GM18511 (cell line): ENCODE data around the gene MYL4.
"Not testable (repeated sequence)": the region's sequence is repeated elsewhere in the genome, so short reads cannot be mapped to it uniquely, and the experiment has no call there.

Experiments
- ATAC-seq: cut with Tn5 transposase; IDR thresholded peaks from one replicate; pipeline ENCODE4 v1.9.1; 2021; ENCODE audit warnings: mild to moderate bottlenecking, moderate library complexity; ENCODE audit not compliant: unreplicated experiment

Gene MYL4

DNA sequence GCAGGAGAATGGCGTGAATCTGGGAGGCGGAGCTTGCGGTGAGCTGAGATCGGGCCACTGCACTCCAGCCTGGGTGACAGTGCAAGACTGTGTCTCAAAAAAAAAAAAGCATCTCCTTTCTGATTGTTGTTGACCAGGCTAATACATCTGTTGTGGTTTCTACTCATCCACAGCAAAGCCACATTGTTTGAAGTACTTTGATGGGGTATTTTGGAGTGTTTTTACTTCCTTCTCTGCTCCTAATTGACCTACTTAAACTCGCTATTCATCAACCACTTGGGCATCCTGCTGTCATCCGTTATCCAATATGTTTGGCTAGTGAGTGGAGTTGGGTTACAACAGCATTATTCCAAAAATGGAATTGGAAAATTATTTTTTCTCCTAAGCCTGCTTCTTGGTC, 16.6 kb upstream of the MYL4 start:
- no peak for ATAC-seq

DNA sequence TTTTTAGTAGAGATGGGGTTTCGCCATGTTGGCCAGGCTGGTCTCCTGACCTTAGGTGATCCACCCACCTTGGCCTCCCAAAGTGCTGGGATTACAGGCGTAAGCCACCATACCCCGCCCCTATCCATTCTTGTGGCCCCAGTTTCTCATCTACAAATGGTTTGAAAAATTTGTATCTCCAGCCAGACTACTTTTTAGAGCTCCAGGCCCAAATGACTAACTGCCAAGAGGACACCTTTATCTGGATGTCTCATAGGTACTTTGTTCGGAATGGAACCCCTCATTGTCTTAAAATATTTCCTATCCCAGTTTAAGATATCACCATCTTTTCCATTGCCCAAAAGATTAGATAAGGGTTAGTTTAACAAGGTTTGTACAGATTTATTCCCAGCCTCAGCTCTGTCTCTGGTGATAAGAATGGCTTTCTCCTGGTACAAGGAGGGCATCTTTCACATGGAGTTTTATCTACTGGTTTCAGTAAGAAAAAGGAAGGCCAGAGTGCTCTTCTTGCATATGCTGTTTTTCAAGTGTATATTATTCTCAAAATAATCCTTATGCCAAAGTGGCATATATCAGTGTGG, 15.1 kb upstream of the MYL4 start:
- ATAC-seq: no peak

DNA sequence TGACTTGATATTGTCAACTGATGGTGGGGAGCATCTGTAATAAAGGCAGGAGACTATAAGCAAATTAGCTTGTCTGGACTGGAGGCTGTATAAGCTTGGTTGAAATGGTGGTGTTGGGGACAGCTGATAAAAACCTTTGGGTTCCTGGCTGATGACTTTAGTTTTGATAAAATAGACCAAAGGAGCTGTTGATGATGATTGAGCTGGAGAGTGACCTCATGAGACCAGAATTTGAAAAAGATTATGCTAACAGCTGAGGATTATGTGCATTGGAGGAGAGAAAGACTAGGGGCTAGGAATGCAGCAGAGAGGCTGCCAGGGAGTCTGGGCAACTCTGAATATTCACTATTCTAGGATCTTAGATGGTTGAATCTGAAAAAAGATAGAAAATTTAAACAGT, 11.3 kb upstream of the MYL4 start:
- ATAC-seq: no peak

DNA sequence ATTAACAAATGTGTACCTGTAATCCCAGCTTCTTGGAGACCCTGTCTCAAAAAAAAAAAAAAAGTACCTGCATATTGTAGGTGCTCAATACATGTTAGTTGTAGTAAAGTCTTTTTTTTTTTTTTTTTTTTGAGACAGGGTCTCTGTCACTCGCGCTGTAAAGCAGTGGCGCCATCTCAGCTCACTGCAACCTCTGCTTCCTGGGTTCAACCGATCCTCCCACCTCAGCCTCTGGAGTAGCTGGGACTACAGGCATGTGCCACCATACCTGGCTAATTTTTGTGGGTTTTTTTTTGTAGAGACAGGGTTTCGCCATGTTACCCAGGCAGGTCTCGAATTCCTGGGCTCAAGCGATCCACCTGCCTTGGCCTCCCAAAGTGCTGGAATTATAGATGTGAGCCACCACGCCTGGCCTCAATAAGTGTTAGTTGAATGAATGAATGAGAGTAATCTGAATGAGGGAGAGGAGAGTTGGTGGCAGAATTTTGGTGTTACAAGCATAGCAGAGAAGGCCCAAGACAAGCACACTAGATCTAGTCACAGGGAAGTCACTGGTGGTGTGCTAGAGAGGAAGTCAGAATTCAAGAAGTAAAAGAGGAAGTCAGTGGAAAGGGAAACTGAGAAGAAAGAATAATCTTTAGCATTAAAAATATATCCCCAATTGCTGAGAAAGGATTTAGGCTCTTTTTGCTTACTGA, 9.4 kb upstream of the MYL4 start:
- no peak for ATAC-seq

DNA sequence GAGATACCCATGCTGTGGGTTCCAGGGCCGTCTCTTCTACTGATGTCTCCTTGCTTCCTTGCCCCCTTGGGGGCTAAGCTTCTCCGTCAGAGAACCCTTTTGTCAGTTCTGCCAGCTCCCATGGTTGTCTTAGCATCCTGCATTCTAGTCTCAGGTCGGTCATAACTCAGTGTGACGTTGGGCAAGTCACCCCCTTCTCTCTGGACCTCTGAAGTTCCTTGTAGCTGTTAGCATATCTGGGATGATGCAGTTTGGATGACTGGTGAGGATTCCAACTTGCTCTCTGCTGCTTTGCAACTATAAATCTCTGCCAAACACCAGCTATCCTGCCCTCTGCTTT, 8.9 kb upstream of the MYL4 start:
- no peak for ATAC-seq

DNA sequence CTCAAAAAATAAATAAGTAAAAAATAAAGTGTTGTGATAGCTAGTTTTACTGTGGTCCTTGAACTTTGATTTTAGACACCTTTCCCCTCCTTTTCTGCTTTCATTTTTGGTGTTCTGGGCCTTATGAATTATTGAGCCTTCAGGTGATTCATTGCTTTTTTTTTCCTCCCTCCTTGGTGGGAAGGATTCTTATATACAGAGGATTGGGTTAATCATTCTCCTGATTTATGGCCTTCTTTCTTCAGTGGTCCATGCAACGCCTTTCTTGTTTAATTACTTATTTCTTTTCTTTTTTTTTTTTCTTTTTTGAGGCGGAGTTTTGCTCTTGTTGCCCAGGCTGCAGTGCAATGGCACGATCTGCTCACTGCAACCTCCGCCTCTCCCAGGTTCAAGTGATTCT, 8.0 kb upstream of the MYL4 start:
- ATAC-seq: no peak

DNA sequence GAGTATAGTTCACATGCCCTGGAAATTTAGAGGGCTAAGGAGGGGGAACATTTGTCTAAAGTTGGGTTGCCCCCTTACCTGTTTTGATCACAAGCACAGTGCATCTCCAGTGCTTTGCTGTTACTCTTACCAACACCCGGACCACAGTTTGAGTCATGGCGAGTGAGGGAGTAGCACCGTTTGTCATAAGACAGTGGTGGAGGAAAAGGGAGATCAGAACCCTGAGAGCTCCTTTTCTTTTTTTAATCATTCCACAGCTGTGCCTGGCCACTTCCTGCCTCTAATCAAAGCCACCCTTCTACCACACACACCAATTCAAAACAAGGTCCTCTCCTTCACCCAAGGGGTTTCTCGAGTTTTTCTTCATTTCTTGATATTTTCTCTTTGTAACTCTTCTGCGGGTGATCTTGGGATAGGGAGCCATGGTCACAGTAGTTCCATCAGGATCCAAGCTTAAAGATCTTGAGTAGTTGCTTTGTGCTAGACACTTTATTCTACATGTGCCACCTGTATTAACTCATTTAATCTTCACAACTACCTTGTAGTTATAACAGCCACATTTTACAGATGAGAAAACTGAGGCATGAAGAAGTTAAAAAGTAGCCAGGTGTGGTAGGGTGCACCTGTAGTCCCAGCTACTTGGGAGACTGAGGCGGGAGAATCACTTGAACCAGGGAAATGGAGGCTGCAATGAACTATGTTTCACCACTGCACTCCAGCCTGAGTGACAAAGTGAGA, 5.0 kb upstream of the MYL4 start:
- no peak for ATAC-seq

DNA sequence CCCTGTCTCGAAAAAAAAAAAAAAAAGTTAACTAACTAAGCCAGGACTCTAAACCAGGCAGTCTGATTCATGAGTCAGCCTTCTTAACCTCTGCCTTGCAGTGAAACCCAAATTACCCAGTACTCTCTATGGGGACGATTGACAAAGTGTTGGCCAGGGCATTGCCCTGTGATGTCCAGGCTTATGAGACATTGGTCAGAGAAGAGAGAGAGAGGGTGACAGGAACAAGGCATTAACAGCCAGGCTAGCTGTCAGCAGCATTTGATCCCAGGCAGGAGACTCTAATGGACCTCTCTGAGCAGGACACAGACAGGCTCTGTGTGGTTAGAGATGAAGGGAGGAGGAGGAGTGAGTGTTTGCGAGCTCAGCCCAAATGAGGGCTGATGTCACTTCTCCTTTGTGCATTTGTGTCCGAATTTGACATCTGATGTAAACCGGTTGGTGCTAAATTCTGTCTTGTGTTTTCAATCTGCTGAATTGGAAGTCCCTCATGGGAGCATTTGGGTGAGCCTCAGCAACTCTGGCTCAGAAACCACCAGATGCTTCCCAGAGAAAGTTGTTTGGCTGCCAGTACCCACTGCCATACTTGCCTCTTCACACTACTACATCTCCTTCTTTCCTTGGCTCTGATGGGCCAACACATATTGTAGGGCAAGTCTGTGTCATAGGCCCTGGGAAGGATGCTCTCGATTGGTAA, 4.3 kb upstream of the MYL4 start:
- peak; percentile 65 for ATAC-seq

DNA sequence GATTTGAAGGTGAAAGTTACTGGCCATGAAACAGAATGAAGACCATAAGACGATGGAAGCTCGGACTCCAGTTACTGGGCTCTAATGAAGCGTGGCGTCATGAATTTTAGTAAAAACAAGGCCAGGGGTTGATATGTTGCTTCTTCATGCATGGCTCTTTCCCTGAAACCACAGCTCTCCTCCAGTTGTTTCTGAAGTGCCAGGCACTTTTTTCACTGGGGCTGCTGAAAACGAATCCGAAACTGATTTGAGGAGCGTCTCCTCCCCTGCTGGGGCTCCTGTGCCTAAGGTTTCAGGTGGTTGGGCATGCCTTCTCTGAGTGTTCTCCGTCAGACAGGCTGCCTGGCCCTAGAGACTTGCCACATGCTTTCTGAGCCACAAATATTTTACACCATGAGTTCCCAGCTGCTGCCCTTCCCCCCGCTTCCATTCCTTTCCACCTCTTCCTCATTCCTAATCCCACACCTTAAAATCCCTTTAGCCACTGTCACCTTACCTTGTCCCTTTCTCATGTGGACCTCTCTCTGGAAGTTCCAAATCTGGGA, 3.7 kb upstream of the MYL4 start:
- ATAC-seq: peak; percentile 70

DNA sequence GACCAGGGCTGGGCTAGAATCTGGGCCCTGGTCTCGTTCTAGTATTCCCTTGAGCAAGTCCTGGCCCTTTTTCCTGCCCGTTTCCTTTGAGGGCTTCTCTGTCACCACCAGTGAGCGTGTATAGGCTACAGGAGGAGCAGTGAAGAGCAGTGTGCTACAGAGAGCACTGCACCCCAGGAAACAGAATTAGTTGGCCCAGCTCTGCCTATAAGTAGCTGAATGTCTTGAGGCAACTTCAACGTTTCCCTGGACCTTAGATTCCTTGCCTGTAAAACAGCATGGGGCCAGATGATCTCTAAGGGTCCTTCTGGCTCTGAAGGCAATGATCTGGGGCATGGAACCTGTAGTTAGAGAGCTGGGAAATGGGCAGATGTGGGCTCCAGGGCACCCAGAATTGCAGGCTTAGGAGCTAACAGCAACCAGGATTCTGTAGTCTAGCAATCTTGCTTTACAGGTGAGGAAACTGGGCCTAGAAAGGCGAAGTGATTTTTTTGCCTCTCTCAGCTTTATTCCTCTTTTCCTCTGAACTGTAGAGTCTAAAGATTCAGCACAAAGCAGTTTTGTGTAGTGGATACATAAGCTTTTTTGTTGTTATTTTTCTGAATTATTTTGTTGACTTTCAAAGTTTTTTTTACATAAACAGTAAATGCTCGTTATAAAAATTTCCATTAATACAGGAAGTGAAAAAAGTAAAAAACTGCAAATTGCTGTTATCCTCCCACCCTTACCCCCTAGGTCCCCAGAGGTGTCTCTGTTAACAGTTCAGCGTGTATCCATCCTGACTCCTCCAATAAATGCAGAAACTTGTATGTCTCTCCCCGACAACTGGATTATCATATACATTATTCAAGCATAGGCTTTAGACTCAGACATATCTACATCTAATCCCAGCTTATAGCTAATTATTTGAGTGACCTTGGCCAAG, 1.7 kb upstream of the MYL4 start:
- no peak for ATAC-seq

DNA sequence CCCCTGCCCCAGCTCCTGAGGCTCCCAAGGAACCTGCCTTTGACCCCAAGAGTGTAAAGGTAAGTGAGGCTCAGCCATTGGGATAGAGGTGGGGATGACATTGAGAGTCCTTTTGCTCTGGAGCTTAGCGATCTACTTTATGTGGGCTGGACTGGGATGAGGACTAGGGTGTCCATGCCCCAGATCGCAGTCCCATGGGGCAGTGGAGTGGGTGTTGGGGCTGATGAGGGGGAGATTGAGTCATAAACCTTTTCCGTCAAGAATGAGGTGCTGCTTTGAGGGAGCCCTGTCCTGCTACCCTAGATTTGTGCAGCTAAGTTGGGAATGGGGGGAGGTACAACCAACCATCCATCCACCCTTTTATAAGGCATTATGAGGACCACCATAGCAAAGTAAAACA, 351 bp downstream of the MYL4 start:
- no peak for ATAC-seq

DNA sequence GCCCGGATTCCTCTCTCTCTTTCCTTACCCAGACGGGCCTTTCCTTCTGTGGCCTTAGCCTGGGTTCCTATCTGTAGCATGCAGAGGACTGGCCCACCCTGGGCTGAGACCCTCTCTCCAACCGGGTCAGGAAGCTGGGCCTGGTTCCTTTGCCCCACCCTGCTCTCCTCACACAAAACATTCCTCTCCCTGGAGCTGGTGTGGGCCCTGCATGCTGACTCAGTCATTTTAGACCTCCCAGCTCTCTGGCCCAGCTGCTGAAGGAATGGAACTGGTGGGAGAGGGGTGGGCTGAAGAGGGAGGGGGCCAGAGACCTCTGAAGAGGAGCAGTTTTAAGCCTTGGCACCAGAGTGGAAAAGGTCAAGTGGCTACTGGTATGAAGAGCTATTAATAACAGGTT, 957 bp downstream of the MYL4 start:
- no peak for ATAC-seq

DNA sequence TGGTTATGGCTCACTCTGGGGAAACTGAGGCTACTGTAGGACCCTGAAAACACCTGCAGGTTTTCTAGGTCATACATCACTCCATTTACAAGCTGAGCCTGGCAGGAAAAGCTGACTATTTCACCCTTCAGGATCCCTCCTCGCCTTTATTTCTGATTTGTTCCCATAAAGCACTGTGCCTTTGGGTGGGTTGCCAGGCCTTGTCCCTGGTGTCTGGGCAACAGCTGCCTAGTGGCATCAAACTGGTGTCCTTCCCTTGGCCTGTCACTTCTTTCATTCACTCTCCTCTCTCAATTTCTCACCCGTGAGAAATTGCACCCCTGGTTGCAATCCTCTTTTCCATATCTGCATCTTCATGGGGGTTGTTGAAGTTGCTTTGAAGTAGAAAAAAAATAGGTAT, 1.6 kb downstream of the MYL4 start:
- ATAC-seq: no peak

DNA sequence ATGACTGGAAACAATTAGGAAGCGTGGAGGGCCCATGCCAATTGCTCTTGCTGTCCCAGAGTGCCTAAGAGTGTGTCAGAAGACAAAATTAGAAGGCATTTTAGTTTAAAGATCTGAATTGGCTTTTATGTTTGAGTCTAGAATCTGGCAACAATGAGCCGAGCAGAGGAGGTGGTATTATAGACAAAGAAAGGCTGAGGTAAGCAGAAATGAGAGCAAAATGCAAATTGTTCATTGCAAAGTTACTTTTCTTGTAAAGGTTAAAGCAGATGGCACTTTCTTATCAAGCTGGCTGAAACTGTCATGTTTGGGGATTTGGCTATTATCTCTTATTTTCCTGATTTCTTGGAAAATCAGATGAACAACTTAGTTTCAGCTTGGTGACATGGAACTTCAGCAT, 3.3 kb downstream of the MYL4 start:
- ATAC-seq: no peak

DNA sequence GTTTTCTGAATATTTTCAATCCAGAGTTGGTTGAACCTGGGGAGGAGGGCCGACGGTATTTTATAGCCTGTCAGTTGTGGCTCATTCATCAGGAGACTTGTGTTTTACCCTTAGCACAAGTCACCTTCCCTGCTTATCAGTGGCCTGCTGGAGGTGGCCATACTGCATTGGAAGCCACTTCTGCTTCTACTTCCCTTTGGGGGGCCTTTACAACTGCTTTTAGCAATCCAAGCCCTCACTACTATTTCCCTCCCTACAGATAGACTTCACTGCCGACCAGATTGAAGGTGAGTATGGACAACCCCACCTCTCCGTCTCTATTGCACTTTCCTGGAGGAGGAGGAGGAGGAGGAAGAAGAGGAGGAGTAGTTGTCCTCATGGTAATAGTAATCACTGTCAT, 4.4 kb downstream of the MYL4 start:
- no peak for ATAC-seq

DNA sequence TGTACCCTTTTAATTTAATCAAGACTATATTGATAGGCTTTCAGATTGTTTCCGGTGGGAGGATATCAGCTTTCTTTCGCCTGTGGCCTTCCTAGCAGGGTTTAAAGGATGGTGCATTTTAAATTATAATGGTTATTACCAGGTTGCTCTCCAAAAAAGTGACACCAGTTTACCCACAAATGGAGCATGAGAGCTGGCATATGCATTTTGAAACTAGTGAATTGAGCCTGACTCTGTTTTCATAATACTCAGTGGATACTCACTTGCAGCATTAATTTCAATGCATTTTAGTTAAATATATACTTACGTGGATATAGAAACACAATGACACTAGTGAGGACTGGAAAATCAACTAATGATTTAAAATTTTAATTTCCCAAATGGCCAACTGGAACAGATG, 5.8 kb downstream of the MYL4 start:
- ATAC-seq: no peak

DNA sequence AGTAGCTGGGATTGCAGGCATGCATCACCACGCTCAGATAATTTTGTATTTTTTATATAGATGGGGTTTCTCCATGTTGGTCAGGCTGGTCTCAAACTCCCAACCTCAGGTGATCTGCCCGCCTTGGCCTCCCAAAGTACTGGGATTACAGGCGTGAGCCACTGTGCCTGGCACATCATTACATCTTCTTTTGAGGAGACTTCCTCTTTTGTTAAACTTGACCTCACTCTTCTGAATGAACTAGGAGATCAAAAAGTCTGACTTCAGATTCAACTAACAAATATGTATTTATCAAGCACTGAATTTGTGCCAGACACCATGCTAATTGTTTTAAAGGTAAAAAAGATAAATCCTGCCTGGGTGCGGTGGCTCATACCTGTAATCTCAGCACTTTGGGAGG, 7.7 kb downstream of the MYL4 start:
- not testable (repeated sequence) for ATAC-seq

DNA sequence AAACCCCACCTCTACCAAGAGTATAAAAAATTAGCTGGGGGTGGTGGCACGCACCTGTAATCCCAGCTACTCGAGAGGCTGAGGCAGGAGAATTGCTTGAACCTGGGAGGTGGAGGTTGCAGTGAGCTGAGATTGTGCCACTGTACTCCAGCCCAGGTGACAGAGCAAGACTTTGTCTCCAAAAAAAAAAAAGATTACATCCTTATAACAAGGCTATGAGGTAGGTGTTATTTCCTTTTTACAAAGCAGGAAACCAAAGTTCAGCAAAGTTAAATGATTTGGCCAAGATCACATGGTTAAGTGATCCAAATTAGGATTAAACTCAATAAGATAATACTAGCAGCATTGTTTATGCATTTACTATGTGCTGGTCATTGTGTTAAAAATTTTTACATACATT, 8.1 kb downstream of the MYL4 start:
- not testable (repeated sequence) for ATAC-seq

DNA sequence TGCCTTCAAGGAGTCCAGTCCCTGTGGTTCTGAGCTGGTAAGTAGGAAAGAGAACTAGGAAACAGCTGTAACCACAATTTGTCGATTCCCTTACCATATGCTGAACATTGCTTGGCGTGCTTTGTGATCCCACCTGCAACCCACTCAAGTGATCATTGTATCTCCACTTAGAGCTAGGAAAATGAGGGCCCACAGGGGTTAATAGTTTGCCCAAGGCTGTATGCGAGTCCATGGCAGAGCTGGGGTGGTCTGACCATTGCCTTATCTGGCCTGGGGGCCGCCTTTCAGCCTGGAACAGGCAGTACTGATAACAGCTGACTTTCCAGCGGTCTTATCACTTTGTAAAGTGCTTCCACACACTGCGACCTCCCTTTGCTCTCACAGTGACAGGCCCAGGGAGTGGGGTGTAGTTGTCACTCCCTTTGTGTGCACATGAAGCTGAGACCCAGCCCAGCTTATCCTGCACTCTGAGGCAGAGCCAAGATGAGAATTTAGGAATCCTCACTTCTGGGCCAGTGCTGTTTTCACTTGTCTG, 9.8 kb downstream of the MYL4 start:
- ATAC-seq: no peak
